Neutrophil (primary cell): ENCODE data around the gene KDM4B.

Source experiments
- H3K27ac ChIP-seq: fragments of 200-600 bp; sonication (generic); 2 replicates; pipeline ENCODE4 v1.5.1; 2016; ENCODE audit warnings: mild to moderate bottlenecking, moderate library complexity
- H3K27me3 ChIP-seq: fragments of 200-600 bp; sonication (generic); 2 replicates; pipeline ENCODE4 v1.6.0; 2016; ENCODE audit warnings: mild to moderate bottlenecking
- H3K36me3 ChIP-seq: fragments of 200-600 bp; sonication (generic); 2 replicates; pipeline ENCODE4 v1.5.1; 2017
- H3K4me1 ChIP-seq, 2 experiments: fragments of 200-600 bp in 1 of 2; sonication (generic) in 1 of 2; 1 replicate in 1 of 2; 2 replicates in 1 of 2; pipeline versions ENCODE4 v1.5.1 to v1.6.1; 2013 to 2016; ENCODE audit warnings: low read depth in 1 of 2, low read length in 1 of 2, mild to moderate bottlenecking in 1 of 2, moderate library complexity in 1 of 2; ENCODE audit not compliant: control insufficient read depth in 1 of 2, insufficient read depth in 1 of 2
- H3K4me3 ChIP-seq, 2 experiments: fragments of 200-600 bp in 1 of 2; sonication (generic) in 1 of 2; 1 replicate in 1 of 2; 2 replicates in 1 of 2; pipeline ENCODE4 v1.5.1; 2013 to 2016; ENCODE audit warnings: low read depth in 1 of 2, low read length in 1 of 2, mild to moderate bottlenecking in 1 of 2, moderate library complexity in 1 of 2
- H3K9me3 ChIP-seq: fragments of 200-600 bp; sonication (generic); 2 replicates; pipeline ENCODE4 v1.5.1; 2016
- TF ChIP-seq, protein P1 (sequence below): fragments of 200-600 bp; sonication (generic); IDR thresholded peaks from 2 replicates; pipeline ENCODE4 v1.5.1; 2016; ENCODE audit warnings: antibody characterized with exemption

The KDM4B gene

GRCh38 chr19:5076440-5077208, 107.7 kb downstream of the KDM4B start:
- Histone ChIP-seq H3K27me3 (no peaks in the 10 kb centered on the region), H3K4me3 (no peak overlapping the region), H3K4me1 (peaks cover 12 to 13% of the 10 kb centered on the region in 2 experiments), H3K36me3 (peaks cover 91% of the 10 kb centered on the region), H3K27ac (no peak overlapping the region), H3K9me3 (no peaks in the 10 kb centered on the region)
- TF ChIP-seq, protein P1, sequence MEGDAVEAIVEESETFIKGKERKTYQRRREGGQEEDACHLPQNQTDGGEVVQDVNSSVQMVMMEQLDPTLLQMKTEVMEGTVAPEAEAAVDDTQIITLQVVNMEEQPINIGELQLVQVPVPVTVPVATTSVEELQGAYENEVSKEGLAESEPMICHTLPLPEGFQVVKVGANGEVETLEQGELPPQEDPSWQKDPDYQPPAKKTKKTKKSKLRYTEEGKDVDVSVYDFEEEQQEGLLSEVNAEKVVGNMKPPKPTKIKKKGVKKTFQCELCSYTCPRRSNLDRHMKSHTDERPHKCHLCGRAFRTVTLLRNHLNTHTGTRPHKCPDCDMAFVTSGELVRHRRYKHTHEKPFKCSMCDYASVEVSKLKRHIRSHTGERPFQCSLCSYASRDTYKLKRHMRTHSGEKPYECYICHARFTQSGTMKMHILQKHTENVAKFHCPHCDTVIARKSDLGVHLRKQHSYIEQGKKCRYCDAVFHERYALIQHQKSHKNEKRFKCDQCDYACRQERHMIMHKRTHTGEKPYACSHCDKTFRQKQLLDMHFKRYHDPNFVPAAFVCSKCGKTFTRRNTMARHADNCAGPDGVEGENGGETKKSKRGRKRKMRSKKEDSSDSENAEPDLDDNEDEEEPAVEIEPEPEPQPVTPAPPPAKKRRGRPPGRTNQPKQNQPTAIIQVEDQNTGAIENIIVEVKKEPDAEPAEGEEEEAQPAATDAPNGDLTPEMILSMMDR: no peak

- peaks cover 8 to 12% of the 10 kb centered on the region in 2 experiments for H3K4me1 ChIP-seq
- peaks cover 91% of the 10 kb centered on the region for H3K36me3 ChIP-seq
- no peak overlapping the region for H3K27ac ChIP-seq
- no peaks in the 10 kb centered on the region for H3K27me3 ChIP-seq
- H3K9me3 ChIP-seq: no peaks in the 10 kb centered on the region
- TF ChIP-seq, protein P1: no peak
- H3K4me3 ChIP-seq: no peak overlapping the region
Observed at GRCh38 chr19:5077209-5077515, 108.2 kb downstream of the KDM4B start.

GRCh38 chr19:5078182-5078581, 109.3 kb downstream of the KDM4B start:
- Histone ChIP-seq H3K9me3 (no peaks in the 10 kb centered on the region), H3K4me3 (no peak overlapping the region), H3K36me3 (peaks cover 92% of the 10 kb centered on the region), H3K4me1 (peaks cover 8 to 12% of the 10 kb centered on the region in 2 experiments), H3K27me3 (no peaks in the 10 kb centered on the region), H3K27ac (no peak overlapping the region)
- TF ChIP-seq, protein P1: no peak

- peaks cover 92% of the 10 kb centered on the region for H3K36me3 ChIP-seq
- peaks cover 8 to 12% of the 10 kb centered on the region in 2 experiments for H3K4me1 ChIP-seq
- H3K9me3 ChIP-seq: no peaks in the 10 kb centered on the region
- H3K4me3 ChIP-seq: no peak overlapping the region
- no peaks in the 10 kb centered on the region for H3K27me3 ChIP-seq
- TF ChIP-seq, protein P1: no peak
- no peak overlapping the region for H3K27ac ChIP-seq
Observed at GRCh38 chr19:5078666-5079065, 109.8 kb downstream of the KDM4B start.

GRCh38 chr19:5079071-5079774, 110.3 kb downstream of the KDM4B start:
- H3K9me3 ChIP-seq: no peaks in the 10 kb centered on the region
- H3K4me3 ChIP-seq: no peak overlapping the region
- H3K27ac ChIP-seq: no peak overlapping the region
- TF ChIP-seq, protein P1: no peak
- H3K4me1 ChIP-seq: peaks cover 4 to 7% of the 10 kb centered on the region in 2 experiments
- no peaks in the 10 kb centered on the region for H3K27me3 ChIP-seq
- H3K36me3 ChIP-seq: peaks cover 94% of the 10 kb centered on the region
